Activated gamma-delta T cell (primary cell): ENCODE data around the gene PARK7.

Experiments used
- DNase-seq: peaks from one replicate; lab custom pipeline; 2025; lab: John Stamatoyannopoulos, UW

PARK7 gene

DNA sequence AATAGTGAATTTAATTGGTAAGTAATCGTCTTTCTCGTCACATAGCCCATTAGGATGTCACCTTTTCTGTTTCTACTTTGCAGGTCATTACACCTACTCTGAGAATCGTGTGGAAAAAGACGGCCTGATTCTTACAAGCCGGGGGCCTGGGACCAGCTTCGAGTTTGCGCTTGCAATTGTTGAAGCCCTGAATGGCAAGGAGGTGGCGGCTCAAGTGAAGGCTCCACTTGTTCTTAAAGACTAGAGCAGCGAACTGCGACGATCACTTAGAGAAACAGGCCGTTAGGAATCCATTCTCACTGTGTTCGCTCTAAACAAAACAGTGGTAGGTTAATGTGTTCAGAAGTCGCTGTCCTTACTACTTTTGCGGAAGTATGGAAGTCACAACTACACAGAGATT, 23.3 kb downstream of the PARK7 start:
- DNase-seq, result no peak

DNA sequence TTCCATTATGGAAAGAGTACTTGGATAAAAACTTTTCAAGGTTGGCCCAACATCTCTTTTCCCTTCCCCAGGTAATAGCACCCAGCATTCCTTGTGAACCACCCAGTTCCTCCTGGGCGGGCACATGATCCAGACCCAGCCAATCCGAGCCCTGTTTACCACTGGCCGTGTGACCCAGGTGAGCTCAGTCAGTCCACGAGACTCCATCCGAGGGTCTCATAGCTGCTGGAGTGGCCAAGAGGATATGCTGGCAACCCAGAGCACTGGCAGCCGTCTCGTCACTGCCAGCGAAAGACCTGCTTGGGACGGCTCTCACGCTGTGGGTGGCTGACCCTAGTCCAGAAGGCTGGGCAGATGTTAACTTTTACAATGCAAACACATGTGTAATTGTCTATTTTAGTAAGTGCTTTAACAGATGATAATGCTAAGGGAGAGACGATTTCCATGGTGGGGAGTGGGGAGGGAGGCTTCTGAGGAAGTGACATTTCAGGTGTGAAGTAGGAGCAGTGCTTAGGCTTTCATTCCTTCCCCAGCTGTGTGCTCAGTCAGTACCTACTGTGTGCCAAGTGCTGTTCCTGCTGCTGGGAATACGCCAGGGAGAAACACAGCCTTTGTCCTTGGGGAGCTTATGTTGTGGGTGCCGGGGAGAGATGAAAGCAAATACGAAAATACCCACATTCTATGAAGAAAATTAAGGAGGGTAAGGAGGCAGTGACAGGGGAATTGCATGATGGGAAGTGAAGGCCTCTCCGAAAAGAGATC, 24.5 kb downstream of the PARK7 start:
- DNase-seq, result no peak

DNA sequence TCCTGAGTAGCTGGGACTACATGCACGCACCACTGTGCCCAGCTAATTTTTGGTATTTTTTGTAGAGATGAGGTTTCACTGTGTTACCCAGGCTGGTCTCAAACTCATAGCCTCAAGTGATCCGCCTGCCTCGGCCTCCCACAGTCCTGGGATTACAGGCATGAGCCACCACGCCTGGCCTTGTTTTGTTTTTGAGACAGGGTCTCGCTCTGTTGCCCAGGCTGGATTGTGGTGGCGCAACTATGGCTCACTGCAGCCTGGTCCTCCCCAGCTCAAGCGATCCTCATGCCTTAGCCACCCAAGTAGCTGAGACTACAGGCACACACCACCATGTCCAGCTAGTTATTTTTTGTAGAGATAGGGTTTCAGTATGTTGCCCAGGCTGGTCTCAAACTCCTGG, 26.0 kb downstream of the PARK7 start:
- no peak for DNase-seq

DNA sequence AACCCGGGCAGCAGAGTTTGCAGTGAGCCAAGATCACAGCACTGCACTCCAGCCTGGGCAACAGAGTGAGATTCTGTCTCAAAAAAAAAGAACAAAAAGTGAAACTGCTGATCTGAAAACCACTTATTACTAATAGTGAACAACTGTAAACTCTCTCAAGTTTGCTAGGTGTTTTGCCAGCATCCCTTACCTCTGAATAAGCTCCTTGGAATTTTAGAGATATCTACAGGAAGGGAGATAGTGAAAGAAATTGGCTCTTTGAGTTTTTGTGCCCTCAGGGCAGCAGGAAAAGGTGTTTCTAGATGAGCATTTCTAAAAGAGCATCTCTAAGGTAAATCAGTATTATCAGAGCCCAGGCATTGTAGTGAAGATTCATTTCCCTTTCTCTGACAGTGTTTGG, 27.1 kb downstream of the PARK7 start:
- no peak for DNase-seq

DNA sequence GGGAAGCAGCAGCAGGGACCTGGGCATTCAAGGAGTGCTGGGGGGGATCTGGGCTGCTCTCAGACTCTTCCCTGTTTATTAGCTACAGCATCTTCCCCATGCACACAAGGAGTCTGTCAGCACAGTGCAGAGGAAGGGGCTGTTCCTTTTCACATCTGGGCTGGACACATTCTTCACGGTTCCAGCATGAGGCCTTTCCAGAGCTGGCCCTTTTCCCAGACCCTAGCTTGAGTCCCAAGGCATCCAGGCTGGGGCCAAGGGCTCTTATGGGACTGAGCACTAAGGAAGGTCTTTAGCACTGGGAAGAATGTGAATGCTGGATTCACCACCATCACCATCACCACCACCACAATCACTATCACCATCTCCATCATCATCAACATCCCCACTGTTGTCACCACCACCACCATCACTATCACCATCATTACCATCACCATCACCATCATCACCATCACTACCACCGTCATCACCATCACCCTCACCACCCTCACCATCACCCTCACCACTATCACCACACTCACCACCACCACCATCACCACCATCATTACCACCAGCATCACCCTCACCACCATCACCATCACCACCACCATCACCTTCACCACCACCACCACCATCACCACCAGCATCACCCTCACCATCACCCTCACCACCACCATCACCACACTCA, 28.4 kb downstream of the PARK7 start:
- DNase-seq, result no peak

DNA sequence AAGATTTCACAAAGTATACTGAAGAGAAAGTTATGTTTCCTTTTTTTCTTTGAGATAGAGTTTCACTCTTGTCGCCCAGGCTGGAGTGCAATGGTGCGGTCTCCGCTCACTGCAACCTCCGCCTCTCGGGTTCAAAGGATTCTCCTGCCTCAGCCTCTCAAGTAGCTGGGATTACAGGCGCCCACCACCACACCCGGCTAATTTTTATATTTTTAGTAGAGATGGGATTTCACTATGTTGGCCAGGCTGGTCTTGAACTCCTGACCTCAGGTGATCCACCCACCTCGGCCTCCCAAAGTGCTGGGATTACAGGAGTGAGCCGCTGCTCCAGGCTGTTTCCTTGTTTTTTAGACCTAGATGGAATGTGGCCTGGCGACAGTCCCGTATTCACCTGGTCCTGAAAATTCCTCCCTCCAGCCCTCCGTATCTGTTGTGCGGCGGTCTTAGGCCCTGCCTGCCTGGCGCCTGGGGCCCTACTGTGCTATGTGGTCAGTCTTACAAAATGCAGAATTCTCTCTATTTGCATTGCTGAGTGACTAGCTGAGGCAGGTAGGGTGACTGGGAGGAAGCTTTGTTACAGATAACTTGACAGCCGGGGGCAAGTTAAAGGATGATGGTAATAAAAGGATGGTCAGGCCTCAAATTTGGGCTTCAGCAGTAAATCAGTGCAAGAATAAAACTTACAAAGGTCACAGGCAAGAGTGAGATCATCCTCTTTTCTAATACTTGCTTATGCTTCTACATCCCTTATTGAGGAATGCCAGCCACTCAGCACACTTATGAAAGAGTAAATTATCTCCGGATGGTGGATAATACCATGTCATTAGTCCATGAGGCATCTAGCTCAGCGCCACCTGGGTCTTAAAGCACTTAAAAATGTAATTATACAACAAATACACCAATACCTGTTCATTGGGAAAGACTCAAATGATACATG, 30.3 kb downstream of the PARK7 start:
- no peak for DNase-seq

GRCh38 chr1:7992885-7993284, 31.4 kb downstream of the PARK7 start:
- DNase-seq, result no peak

DNA sequence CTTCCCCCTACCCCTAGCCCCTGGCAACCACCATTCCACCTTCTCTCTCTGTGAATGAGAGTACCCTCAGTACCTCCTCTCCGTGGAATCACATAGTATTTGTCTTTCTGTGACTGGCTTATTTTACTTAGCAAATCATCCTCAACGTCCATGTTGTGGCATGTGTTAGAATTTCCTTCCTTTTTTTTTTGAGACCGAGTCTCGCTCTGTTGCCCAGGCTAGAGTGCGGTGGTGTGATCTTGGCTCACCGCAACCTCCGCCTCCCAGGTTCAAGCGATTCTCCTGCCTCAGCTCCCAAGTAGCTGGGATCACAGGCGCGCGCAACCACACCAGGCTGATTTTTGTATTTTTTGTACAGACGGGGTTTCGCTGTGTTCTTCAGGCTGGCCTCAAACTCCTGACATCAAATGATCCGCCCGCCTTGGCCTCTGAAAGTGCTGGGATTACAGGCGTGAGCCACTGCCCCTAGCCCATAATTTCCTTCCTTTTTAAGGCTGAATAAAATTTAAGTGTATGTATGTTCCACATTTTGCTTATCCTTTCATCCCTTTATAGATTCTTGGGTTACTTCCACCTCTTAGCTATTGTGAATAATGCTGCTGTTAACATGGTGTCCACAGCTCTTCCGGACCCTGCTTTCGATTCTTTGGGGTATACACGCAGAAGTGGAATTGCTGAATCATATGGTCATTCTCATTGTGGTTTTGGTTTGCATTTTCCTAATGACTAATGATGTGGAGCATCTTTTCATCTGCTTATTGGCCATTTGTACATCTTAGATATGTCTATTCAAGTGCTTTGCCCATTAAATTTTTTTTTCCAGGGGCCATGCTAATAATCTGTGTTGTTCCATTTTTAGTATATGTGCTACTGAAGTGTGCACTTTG, 32.3 kb downstream of the PARK7 start:
- DNase-seq, result no peak

GRCh38 chr1:7994827-7995226, 33.3 kb downstream of the PARK7 start:
- no peak for DNase-seq

- no peak for DNase-seq
Measured at GRCh38 chr1:7995437-7995836, 33.9 kb downstream of the PARK7 start.

DNA sequence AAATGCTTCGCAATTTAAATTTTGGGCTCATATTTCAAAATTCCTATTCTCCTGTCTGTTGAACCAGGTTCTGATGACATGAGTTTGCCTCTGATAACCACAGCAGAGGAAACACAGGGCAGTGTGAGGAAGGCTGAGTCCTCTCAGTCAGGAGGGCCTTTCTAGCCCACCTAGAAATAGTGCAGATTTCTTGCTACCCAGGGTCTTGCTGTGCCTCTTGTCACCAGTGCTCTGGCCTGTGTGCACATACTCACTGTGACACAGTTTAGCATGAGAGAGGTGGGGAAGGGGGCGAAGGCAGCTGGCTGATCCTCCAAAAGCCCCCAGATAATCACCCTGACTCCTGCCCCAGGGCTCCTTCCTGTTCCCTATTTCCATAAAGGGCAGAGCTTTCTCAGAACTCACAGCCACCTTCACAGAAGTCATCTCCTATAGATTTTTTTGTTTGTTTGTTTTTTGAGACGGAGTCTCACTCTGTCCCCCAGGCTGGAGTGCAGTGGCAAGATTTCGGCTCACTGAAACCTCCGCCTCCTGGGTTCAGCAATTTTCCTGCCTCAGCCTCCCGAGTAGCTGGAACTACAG, 40.9 kb downstream of the PARK7 start:
- DNase-seq, result no peak

GRCh38 chr1:8002921-8003320, 41.4 kb downstream of the PARK7 start:
- no peak for DNase-seq

GRCh38 chr1:8003438-8004112, 42.1 kb downstream of the PARK7 start:
- DNase-seq, result no peak

- DNase-seq, result no peak
Measured at GRCh38 chr1:8004113-8004802, 42.7 kb downstream of the PARK7 start.

DNA sequence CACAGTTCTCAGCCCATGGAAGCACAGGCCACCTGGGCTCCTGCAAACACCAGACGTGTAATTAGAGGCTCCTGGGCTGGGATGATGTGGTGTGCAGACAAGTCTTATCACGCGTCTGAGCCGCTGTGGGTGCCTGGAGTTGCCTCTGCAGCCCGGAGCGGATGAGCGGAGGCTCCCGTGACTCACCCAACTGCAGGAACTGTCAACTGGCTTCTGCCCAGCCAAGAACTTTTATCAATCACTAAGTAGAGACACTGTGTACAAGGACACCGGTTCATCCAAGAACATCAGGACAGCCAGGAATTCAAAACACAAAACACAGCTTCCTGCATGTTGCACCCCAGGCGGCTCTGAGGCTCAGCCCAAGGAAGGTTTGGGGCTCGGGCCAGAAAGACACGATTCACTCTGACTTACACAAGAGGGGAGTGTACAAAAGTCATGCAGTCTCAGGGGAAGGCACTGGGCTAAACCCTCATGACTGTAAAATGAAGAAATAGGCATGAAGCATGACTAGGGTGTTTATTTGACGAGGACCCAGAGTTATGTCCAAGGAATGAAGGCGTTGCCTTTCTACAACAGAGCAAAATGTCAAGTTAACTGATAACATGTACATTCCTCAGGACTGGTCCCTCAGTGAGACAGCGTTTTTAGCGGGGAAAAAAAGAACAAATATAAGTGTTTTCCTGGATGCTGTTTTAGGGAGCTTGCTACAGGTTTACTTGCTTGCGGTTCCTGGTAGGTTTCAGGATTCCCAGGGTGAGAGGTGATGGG, 43.5 kb downstream of the PARK7 start:
- DNase-seq, result no peak

GRCh38 chr1:8006037-8006963, 44.8 kb downstream of the PARK7 start:
- no peak for DNase-seq

DNA sequence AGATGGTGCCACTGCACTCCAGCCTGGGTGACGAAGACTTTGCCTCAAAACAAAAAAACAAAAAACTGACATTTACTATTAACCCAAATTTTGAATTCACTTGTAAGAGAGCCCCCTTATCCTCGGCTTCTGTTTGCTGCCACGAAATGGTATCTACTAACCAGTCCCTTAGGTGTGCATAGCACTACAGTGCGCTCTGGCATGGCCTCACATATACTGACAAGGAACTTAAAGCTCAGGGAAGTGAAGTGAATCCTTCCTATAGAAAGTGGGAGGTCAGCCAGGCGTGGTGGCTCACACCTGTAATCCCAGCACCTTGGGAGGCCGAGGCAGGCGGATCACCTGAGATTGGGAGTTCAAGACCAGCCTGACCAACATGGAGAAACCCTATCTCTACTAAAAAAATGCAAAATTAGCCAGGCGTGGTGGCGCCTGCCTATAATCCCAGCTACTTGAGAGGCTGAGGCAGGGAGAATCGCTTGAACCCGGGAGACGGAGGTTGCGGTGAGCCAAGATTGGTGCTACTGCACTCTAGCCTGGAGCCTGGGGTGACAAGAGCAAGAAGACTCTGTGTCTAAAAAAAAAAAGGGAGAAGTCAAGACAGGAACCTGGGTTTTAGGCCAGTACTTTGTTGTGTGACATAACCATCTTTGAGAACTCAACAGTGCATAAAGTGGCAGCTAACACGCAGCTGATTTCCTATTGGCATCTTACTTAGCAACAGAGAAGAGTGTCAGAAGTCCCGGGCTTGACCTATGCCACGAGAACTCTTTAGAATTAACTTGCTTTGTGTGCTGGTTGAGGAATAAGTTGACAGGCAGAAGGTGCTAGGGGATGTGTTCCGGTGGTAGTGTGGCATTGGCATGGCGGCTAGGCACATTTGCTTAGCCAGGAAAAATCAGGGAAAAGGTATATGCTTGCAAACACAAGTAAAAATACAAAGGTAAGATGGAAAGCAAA, 47.8 kb downstream of the PARK7 start:
- DNase-seq, result no peak
